Amniotic epithelial cell (primary cell): ENCODE results near the gene OR56A3.
"Not testable (repeated sequence)": the region's sequence is repeated elsewhere in the genome, so short reads cannot be mapped to it uniquely, and the experiment has no call there.

Experiments used
- DNase-seq: peaks from one replicate; pipeline ENCODE4 v3.0.0-alpha.2; 2010; ENCODE audit warnings: low read depth

Gene OR56A3, protein sequence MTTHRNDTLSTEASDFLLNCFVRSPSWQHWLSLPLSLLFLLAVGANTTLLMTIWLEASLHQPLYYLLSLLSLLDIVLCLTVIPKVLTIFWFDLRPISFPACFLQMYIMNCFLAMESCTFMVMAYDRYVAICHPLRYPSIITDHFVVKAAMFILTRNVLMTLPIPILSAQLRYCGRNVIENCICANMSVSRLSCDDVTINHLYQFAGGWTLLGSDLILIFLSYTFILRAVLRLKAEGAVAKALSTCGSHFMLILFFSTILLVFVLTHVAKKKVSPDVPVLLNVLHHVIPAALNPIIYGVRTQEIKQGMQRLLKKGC

DNA sequence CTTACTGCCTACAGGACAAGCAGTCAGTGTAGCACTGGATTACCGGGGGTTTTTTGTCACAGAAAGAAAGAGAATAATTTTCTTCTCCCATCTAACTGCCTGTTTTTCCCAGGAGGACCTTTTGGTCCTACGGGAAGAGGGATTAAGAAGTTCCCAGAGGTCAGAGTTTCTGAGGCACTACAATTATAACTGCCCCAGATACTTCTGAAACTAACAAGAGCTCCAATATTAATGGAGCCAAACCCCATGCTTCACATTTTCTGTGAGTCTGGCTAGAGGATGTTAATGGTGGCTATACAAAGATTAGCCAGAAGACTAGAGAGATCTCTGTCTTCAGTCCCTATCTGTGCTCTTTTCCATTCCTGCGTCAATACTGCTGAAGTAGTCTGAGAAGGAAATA lies at the start of gene OR56A3:
TSS of gene OR56A3 (plus strand) at position 301 of the 400 bp plus-strand sequence. CDS start 5,096 bp downstream, outside the sequence.
- DNase-seq, result no peak

DNA sequence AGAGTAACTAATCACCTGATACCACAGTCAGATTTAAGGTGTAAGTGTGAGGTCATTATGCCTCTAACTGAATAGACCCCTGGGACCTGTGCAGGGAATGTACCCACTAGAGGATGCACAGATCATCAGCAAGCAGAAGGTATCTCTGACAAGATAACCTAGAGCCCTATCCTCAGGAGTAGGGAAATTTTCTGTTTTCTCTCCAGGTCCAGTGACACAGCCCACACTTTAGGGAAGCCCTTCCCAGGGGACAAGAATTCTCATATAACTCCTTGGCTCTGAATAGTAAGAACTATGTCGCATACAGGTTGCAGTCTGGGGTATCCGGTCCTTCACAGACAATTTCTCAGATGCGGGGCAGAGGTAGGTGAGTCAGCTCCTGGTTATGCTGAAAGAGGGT lies 49.1 kb upstream of the OR56A3 start, which contains the start of gene OR52E5:
TSS of gene OR52E5 (plus strand) at position 301 of the 400 bp plus-strand sequence. CDS start 7,569 bp downstream, outside the sequence.
- DNase-seq, result no peak

DNA sequence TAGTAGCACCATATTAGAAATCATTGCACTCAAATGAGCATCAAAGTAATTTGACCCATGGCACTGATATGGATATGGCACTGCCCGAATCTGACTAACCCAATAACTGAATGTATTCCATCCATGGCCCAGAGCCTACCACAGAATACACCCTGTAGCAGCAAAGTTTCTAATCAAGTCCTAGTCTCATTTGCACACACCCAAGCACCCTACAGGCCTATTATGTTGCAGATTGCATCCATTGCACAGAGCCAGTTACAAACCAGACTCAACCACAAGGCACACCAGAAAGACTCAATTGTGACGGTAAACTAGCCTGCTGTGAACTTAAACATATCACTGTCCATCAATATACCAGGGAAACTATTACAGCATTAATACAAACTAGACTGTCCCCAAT lies 42.5 kb upstream of the OR56A3 start:
- DNase-seq, result no peak

DNA sequence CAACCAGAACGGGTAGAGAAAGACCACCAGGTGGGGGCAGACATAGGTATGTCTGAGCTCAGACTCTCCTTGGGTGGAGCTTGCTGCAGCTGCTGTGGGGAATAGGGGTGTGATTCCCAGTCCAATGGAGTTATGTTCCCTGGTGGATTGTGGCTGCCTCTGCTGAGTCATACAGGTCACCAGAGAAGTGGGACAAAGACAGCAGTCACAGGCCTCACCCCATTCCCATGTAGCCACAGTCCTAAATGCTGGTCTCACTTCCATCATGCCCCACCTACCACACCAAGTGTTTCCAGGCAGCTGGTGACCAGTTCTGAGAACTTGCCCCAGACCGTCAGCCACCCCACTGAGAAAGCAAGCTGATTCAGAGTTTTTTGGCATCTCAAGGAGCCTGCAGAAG lies 31.5 kb upstream of the OR56A3 start:
- DNase-seq, result no peak

DNA sequence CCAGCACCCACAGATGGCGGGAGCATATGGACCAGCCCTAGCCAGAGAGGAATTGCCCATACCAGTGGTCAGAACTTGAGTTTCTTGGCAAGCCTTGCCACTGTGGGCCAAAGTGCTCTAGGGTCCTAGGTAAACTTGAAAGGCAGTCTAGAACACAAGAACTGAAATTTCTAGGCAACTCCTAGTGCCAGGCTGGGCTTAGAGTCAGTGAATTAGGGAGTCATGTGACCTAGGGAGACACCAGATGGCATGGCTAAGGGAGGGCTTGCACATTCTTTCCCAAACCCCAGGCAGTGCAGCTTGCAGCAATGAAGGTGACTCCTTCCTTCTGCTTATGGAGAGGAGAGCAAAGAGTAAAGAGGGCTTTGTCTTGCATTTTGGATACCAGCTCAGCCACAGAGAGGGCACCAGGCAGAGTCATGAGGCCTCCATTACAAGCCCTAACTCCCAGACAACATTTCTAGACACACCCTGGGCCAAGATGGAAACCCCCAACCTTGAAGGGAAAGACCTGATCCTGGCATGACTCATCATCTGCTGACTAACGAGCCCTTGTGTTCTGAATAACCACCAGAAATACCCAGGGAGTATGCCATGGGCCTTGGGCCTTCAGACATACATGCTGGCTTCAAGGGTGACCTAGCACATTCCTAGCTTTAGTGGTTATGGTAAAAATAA lies 19.2 kb upstream of the OR56A3 start:
- no peak for DNase-seq

DNA sequence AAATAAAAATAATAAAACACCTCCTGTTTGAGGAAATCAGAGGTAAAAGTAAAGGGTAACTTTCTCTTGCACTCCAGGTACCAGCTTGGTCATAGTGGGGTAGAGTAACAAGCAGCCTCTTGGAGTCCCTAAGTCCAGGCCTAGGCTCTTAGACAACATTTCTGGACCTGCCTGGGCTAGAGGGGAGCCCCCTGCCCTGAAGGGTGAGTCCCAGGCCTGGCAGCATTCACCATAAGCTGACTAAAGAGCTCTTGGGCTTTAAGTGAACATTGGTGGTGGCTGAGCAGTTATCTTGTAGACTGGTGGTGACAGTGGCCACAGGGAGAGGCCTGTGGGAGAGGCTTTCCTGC lies 18.6 kb upstream of the OR56A3 start:
- DNase-seq, result no peak

DNA sequence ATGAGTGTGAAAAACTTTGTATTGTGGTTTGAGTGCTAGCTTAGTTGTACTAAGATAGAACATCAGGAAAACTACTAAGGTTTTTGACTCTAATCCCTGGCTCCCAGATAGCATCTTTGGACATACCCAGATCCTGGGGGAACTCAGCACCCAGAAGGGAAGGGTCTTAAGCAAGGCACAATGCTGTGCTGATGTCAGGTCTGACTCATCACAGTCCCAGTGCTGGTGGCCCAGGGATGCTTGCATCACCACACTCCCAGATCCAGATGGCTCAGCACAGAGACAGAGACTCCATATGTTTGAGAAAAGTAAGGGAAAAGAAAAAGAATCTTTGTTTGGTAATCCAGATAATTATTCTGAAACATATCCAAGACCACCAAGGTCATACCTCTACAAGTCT lies 18.3 kb upstream of the OR56A3 start:
- DNase-seq, result no peak

DNA sequence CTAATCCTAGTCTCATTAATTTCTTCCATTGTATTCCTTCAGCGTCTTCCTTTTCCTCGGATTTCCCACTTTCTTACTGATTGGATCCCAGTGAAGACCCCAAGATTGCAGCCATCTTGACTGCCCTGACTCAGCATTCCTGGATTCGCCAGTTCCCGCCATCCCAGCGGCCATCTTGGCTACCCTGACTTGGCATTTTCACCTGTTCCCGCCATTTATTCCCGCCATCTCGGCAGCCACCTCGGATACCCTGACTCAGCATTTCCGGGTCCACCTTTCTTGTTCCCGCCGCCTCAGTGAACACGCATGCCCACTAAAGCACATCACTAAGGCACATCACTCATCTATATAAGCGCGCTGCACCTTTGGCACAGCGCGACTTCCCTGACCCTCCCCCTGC lies 13.8 kb upstream of the OR56A3 start:
- no peak for DNase-seq

DNA sequence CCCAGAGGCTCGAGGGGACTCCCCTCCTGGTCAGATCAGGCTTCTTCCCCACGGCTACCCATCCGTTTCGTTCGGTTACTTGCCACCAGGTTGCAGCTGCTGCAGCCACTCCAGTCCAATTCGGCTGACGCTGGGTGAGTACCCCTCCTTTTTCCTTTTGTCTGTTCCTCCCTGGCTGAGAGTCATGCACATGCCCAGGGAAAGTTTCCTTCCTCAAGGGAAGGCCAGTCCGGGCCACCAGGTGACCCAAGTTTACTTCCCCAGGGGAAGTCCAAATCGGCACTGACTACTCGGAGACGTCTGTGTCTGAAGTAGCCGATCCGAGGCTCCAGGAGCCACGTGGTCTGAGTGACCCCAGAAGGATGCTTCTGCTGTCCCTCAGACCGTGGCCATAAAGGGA lies 13.2 kb upstream of the OR56A3 start:
- DNase-seq, result no peak

DNA sequence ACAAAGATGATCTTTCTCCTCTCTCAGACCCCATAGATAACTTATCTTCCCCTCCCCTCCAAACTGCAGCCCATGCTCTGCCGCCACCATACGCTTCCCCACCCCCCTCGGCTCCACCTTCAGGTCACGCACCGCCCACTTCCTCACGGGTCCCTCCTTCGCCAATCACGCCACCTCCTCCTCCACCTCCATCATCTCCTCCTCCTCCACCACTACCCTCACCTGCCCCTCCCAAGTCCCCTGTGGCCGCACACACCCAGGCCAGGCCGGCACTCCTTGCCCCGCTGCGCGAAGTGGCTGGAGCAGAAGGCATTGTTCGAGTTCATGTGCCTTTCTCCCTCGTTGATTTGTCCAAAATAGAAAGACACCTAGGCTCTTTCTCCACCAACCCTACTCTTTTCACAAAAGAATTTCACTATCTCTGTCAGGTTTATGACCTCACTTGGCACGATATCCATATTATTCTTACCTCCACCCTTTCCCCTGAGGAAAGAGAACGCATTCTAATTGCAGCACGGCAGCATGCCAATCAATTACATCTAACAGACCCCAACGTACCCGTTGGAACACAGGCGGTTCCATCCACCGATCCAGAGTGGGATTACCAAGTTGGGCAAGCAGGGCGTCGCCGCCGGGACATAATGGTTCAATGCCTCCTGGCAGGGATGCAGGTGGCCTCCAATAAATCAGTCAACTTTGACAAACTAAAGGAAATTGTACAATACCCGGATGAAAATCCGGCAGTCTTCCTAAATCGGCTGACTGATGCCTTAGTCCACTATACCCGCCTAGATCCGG lies 12.3 kb upstream of the OR56A3 start:
- no peak for DNase-seq

DNA sequence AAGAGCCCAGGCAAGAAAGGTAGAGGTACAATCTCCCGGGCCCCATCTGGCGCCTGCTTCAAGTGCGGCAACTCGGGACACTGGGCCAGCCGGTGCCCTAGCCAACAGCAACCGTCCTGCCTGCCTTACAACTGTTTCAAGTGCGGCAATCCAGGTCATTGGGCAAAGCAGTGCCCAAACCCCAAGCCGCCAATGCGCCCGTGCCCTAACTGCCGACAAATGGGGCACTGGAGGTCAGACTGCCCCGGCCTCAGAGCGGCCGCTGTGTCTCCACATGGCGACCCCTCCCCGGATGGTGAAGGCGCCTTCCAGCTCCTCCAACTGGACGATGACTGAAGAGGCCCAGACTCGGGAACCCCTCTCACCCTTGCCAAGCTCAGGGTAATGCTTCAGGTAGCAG lies 11.4 kb upstream of the OR56A3 start:
- DNase-seq, result no peak

DNA sequence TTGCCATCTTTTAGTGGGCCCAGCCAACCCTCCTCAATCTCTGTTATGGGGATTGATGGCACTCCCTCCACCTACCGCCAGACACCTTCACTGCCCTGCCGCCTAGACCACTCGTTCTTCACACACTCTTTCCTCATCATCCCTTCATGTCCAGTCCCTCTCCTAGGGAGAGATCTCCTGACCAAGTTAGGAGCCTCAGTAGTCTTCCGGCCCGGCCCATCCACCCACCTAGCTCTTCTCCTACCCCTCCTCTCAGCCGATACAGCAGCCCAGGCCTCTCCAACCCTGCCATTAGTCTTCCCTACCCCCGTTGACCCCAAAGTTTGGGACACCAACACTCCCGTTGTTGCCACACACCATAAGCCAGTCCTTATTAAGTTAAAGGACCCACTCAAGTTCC lies 11.0 kb upstream of the OR56A3 start:
- no peak for DNase-seq

DNA sequence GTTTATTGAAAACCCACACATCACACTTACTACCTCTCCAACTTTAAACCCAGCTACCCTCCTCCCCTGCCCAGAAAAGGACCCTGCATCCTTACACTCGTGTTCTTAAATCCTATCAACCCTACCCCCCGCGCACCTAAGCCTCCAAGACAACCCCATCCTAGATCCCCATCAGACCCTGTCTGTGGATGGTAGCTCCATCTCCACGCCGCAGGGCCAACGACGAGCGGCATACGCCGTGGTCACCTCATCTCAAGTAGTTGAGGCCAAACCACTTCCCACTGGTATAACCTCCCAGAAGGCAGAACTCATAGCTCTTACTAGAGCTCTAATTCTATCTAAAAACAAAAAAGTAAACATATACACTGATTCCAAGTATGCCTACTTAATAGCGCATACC lies 9.4 kb upstream of the OR56A3 start:
- DNase-seq, result no peak

DNA sequence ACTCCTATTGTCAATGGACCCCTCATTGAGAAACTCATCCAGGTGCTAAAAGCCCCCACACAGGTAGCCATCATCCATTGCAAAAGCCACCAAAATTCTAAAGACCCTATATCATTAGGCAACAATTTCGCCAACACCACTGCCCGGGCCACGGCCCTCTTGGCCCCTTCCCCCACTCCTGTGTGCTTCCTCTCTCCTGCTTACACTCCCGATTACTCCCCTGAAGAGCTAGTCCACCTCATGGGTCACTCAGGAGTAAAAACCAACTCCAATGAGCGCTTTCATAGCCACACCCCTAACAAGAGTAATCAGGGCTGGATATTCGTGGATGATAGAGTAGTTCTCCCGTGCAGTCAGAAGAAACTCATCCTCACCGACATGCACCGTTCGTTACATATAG lies 8.9 kb upstream of the OR56A3 start:
- no peak for DNase-seq

DNA sequence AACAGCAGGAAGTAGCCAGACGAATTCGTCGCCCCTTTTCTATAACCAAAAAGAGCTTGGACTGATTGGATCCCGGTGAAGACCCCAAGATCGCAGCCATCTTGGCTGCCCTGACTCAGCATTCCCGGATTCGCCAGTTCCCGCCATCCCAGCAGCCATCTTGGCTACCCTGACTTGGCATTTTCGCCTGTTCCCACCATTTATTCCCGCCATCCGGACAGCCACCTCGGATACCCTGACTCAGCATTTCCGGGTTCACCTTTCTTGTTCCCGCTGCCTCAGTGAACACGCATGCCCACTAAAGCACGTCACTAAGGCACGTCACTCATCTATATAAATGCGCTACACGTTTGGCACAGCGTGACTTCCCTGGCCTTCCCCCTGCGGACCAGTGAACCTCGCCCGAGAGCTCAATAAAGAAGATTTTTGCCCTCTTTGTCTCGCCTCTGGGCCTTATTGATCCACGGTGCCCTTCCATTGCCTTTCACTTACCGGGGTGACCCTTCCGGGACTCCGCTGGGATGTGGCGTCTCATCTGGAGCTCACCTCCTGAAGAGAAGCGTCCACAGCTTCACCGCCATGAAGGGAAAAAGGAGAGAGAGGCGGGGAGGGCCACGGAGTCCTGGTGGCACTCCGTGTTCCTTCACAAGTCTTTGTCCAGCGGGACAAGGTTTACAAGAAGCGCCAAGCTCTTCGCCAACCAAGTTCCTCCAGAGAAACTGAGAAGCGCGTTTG lies 4.0 kb upstream of the OR56A3 start:
- DNase-seq, result no peak

DNA sequence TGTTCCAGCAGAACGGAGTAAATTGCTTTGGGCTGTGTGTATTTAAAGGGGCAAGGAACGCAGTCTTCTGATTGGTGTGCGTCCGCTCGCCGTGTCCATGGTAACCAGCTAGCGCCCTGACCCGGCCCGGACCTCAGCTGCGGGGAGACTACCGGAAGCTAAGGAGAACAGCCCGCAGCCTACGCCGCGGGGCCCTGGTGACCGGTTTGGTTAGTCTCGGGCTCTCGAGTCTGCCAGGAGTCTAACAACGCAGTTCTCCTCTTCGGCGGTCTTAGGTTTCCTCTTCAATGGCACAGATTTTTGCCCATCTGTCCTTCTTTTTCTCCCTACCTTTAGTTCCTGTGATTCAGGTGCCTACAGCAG lies 3.5 kb upstream of the OR56A3 start:
- no peak for DNase-seq

DNA sequence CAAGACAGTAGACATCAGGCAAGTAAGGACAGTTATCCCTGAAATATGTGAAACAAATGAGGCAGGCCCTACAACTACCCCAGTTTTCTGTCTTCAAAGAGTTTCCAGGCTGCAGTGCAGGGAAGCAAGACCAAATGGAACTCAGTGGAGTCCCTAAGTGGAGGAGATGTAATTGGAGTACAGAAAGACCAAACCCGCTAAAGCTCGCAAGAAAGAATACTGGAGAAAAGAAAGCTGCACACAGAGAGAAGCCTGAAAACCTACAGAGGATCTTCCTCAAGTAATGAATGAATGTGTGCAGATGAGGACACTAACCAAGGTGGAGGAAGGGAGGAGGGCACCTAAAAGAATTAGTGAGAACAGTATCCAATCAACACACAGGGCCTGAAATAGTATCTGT lies 1.3 kb upstream of the OR56A3 start:
- no peak for DNase-seq

DNA sequence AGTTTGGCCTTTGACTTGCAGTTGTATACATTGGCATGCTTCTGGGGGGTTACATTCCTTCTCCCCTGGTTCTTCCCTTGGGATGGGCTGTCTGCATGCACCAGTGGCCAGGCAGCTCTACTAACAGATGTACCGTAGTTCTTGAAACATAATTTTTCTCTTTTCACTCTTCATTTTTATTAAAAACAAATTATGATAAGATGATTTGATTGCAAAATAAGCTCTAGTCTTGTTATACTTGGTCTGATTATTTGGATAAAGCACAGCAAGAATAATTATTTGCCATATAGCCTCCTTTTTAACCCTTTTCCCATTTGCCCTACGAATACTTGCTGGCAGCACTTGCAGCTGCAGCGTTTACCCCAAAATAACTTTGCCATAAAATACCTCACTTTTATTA lies 13.5 kb downstream of the OR56A3 start:
- no peak for DNase-seq

DNA sequence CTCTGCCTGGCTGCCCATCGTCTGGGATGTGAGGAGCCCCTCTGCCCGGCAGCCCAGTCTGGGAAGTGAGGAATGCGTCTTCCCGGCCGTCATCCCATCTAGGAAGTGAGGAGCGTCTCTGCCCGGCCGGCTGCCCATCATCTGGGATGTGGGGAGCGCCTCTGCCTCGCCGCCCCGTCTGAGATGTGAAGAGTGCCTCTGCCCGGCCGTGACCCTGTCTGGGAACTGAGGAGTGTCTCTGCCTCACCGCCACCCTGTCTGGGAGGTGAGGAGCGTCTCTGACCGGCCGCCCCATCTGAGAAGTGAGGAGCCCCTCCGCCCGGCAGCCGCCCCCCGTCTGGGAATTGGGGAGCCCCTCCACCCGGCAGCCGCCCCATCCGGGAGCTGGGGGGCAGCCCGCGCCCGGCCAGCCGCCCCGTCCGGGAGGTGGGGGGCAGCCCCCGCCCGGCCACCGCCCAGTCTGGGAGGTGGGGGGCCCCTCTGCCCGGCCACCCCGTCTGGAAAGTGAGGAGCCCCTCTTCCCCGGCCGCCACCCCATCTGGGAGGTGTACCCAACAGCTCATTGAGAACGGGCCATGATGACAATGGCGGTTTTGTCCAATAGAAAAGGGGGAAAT lies 18.8 kb downstream of the OR56A3 start:
- not testable (repeated sequence) for DNase-seq

DNA sequence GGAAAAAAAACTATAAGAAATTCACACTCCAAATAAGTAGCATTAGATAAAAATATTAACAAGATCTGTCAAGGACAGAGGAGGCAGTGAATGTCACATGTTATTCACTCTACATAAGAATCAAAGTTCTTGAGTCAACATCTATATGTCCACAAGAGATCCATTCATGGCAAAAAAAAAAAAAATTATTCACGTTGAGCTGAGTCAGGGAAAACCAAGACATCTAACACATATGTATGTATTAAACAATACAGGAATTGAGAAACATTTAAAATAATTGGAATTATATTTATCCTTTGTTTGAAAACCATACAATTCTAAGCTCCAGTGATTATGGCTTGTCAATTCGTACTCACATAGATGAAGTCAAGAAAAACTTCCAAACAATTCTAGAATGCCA lies 24.9 kb downstream of the OR56A3 start:
- DNase-seq, result no peak

DNA sequence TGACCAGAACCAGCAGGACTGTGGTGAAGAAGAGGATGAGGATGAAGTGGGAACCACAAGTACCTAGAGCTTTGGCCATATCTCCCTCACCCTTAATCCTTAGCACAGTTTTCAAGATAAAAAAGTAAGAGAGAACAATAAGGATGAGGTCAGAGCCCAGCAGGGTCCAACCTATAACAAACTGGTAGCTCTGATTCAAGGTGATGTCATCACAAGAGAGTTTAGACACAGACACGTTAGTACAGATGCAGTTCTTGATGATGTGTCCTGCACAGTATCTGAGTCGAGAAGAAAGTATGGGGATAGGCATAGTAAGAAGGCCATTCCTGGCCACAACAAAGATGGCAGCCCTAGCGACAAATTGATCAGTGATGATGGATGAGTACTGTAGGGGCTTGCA lies 25.7 kb downstream of the OR56A3 start:
- DNase-seq, result no peak

DNA sequence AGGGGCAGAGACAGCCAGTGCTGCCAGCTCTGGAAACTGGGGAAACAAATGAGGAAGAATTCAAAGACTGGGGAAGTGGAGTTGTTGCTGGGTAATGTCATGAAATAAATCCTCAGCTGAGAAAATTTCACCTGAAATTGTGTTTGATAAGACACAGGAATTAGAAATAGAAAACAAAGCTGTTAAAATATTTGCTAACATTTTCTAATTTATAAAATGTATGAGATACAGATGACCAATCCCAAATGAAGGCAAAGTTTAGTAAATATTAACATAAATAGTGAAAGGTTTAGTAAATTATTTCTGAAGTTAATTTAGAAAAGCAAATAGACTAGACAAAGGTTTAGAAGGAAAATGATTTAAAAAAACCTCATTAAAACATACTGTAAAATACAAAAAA lies 26.3 kb downstream of the OR56A3 start, which contains the start of gene OR56A5:
TSS of gene OR56A5 (minus strand) at position 101 of the 400 bp plus-strand sequence. CDS start at position 101, 0 bp downstream.
- no peak for DNase-seq
